Measurements from ENCODE around the gene CHRM2.

Gene CHRM2

DNA sequence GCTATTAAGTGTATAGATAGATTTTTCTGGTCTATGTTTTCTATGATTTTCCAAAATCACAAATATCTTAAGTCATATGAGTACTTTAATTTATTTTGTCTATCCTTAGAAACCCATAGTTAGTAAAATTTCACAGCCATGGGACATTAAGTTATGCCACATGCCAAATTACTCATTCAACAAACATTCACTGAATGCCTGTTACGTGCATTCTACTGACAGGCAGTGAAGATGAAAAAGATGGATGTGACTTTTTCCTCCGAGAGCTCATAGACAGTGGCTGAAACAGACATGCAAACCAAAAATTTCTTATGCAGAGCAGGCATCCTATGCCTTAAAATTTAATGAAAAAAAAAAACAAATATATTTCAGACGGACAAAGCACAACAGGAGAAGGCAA is 84.9 kb downstream of the CHRM2 start:
- TF ChIP-seq L3MBTL2 (conservative IDR thresholded peaks at IDR 0.05) = no peak
- no peak for TF ChIP-seq HDGF (IDR thresholded peaks at IDR 0.05; ENCODE audit: borderline replicate concordance)
- no peak for TF ChIP-seq ARNT (IDR thresholded peaks at IDR 0.05)
- no peak for TF ChIP-seq BHLHE40 (IDR thresholded peaks at IDR 0.05; ENCODE audit: borderline replicate concordance)
- TF ChIP-seq FOXM1 (IDR thresholded peaks at IDR 0.05; ENCODE audit: borderline replicate concordance) = no peak
- TF ChIP-seq FOXK2 (IDR thresholded peaks at IDR 0.05) = no peak
- POLR2A ChIA-PET = no interaction called here
- CTCF ChIA-PET = no interaction called here
- DNase-seq (ENCODE audit: extremely low spot score) = no peak

DNA sequence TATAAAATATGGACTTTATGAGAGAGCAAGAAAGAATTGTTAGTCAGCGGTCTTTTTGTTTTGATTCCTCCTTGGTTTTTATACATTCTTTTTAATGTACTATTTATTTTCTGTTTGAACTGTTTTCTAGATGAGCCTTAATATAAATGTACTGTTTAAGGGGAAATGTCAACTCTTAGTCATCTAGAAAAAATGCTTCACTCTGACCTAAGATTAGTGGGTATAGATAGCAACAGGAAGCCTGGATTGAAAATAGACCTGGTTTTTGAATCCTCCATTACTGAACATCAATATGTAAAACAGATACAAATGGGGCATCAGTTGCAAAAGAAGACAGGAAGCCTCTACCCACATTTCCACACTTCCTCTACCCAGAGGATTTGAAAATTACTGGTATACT is 87.8 kb downstream of the CHRM2 start:
- DNase-seq (ENCODE audit: extremely low spot score) = no peak
- ChIA-PET CTCF (no interaction called here), POLR2A (no interaction called here)
- TF ChIP-seq PKNOX1 (IDR thresholded peaks at IDR 0.05) (no peak), FOXM1 (IDR thresholded peaks at IDR 0.05; ENCODE audit: borderline replicate concordance) (no peak), HDGF (IDR thresholded peaks at IDR 0.05; ENCODE audit: borderline replicate concordance) (no peak), NFRKB (IDR thresholded peaks at IDR 0.05) (no peak), LEF1 (IDR thresholded peaks at IDR 0.05; ENCODE audit: borderline replicate concordance) (no peak), ZNF384 (IDR thresholded peaks at IDR 0.05) (no peak), ELF4 (IDR thresholded peaks at IDR 0.05) (no peak), CTBP1 (IDR thresholded peaks at IDR 0.05; ENCODE audit: borderline replicate concordance) (no peak), SP1 (IDR thresholded peaks at IDR 0.05) (no peak), FOXK2 (IDR thresholded peaks at IDR 0.05) (no peak), BHLHE40 (IDR thresholded peaks at IDR 0.05; ENCODE audit: borderline replicate concordance) (no peak), FOXA1 (IDR thresholded peaks at IDR 0.05) (no peak), TARDBP (IDR thresholded peaks at IDR 0.05) (no peak), SUZ12 (IDR thresholded peaks at IDR 0.05) (no peak)

- no peak for DNase-seq (ENCODE audit: extremely low spot score)
- no peak for TF ChIP-seq SP1 (IDR thresholded peaks at IDR 0.05)
- no peak for TF ChIP-seq HDGF (IDR thresholded peaks at IDR 0.05; ENCODE audit: borderline replicate concordance)
- TF ChIP-seq ARNT (IDR thresholded peaks at IDR 0.05) = no peak
- TF ChIP-seq TARDBP (IDR thresholded peaks at IDR 0.05) = no peak
- no peak for TF ChIP-seq CTBP1 (IDR thresholded peaks at IDR 0.05; ENCODE audit: borderline replicate concordance)
- no peak for TF ChIP-seq SUZ12 (IDR thresholded peaks at IDR 0.05)
- no peak for TF ChIP-seq PKNOX1 (IDR thresholded peaks at IDR 0.05)
- no peak for TF ChIP-seq FOXM1 (IDR thresholded peaks at IDR 0.05; ENCODE audit: borderline replicate concordance)
- no peak for TF ChIP-seq NFRKB (IDR thresholded peaks at IDR 0.05)
- ChIA-PET POLR2A (no interaction called here), CTCF (no interaction called here)
These were observed 88.2 kb downstream of the CHRM2 start for GRCh38 chr7:136956671-136957070.

- no peak for TF ChIP-seq ELF4 (IDR thresholded peaks at IDR 0.05)
- TF ChIP-seq FOXA1 (IDR thresholded peaks at IDR 0.05) = no peak
- no peak for TF ChIP-seq CTBP1 (IDR thresholded peaks at IDR 0.05; ENCODE audit: borderline replicate concordance)
- no peak for TF ChIP-seq FOXK2 (IDR thresholded peaks at IDR 0.05)
- TF ChIP-seq LEF1 (IDR thresholded peaks at IDR 0.05; ENCODE audit: borderline replicate concordance) = no peak
- TF ChIP-seq TARDBP (IDR thresholded peaks at IDR 0.05) = no peak
- TF ChIP-seq HDGF (IDR thresholded peaks at IDR 0.05; ENCODE audit: borderline replicate concordance) = no peak
- no peak for TF ChIP-seq L3MBTL2 (conservative IDR thresholded peaks at IDR 0.05)
- no peak for TF ChIP-seq FOXM1 (IDR thresholded peaks at IDR 0.05; ENCODE audit: borderline replicate concordance)
- CTCF ChIA-PET = no interaction called here
- POLR2A ChIA-PET = no interaction called here
- no peak for DNase-seq (ENCODE audit: extremely low spot score)
These were observed 88.9 kb downstream of the CHRM2 start for GRCh38 chr7:136957391-136957790.

DNA sequence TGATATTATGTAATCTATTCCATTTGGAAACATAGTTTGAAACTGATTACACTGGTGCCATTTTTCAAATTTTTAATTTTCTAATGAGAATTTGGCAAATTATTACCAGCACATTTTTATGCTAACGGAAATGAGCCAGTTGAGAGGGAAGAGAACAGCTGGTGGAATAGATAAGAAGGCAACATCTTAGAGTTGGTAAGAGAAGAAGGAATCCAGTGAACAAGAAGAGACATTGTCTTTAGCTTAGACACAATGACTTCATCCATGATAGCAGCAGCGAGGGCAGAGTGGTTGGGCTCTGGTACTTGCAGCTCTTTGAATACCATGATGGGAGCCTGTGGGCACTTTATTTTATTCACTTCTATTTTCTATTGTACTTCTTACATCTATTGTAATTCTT is 89.6 kb downstream of the CHRM2 start:
- CTCF ChIA-PET = no interaction called here
- DNase-seq (ENCODE audit: extremely low spot score) = no peak

GRCh38 chr7:136964347-136964746 is 95.9 kb downstream of the CHRM2 start:
- ChIA-PET POLR2A (no interaction called here), CTCF (no interaction called here)
- no peak for DNase-seq (ENCODE audit: extremely low spot score)
- TF ChIP-seq FOXA1 (IDR thresholded peaks at IDR 0.05) (no peak), TARDBP (IDR thresholded peaks at IDR 0.05) (no peak), BHLHE40 (IDR thresholded peaks at IDR 0.05; ENCODE audit: borderline replicate concordance) (no peak)

More for the DNA sequence above, 89.6 kb downstream of the CHRM2 start:
- TF ChIP-seq L3MBTL2 (conservative IDR thresholded peaks at IDR 0.05) = no peak
- no peak for TF ChIP-seq LEF1 (IDR thresholded peaks at IDR 0.05; ENCODE audit: borderline replicate concordance)
- no peak for TF ChIP-seq BHLHE40 (IDR thresholded peaks at IDR 0.05; ENCODE audit: borderline replicate concordance)
- TF ChIP-seq HDGF (IDR thresholded peaks at IDR 0.05; ENCODE audit: borderline replicate concordance) = no peak
- TF ChIP-seq SP1 (IDR thresholded peaks at IDR 0.05) = no peak
- TF ChIP-seq ZNF384 (IDR thresholded peaks at IDR 0.05) = no peak
- TF ChIP-seq ELF4 (IDR thresholded peaks at IDR 0.05) = no peak
- TF ChIP-seq FOXA1 (IDR thresholded peaks at IDR 0.05) = no peak
- TF ChIP-seq NFRKB (IDR thresholded peaks at IDR 0.05) = no peak
- no peak for TF ChIP-seq PKNOX1 (IDR thresholded peaks at IDR 0.05)
- TF ChIP-seq FOXK2 (IDR thresholded peaks at IDR 0.05) = no peak
- no peak for TF ChIP-seq CTBP1 (IDR thresholded peaks at IDR 0.05; ENCODE audit: borderline replicate concordance)
- POLR2A ChIA-PET = no interaction called here

DNA sequence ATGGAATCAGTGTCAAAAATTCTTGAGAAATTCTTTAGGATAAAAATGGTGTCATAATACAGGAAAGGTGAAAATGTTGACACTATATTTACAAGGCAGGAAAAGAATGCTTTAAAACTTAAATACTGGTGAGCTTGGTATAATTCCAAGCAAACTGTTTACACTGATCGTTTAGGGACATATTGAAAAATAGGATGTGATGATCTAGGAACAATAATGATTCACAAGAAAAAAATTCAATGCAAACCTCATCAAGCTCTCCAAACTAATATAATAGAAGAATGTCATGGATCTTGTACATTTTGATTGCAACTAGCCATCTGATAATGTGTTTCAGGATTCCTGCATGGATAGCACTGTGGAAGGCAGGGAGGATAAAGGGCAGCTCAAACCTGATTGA is 98.4 kb downstream of the CHRM2 start:
- ChIA-PET CTCF (no interaction called here), POLR2A (no interaction called here)
- DNase-seq (ENCODE audit: extremely low spot score) = no peak
- TF ChIP-seq HDGF (IDR thresholded peaks at IDR 0.05; ENCODE audit: borderline replicate concordance) (no peak), BHLHE40 (IDR thresholded peaks at IDR 0.05; ENCODE audit: borderline replicate concordance) (no peak)
